Right ventricle myocardium inferior (tissue), 1 donor: ENCODE measurements around the gene OR10A3. TPM values are rescaled to one million over a fixed set of nuclear protein-coding genes. Genes with fewer than 3 reads are reported as not detected.
"Not testable (repeated sequence)": the region's sequence is repeated elsewhere in the genome, so short reads cannot be mapped to it uniquely, and the experiment has no call there.

Experiments
- ATAC-seq: fragments of 200-7000 bp; cut with Tn5 transposase; one replicate; pipeline ENCODE4 v1.9.1; 2020; ENCODE audit warnings: mild to moderate bottlenecking, moderate library complexity
- DNase-seq: peaks from one replicate; pipeline ENCODE4 v3.0.0; 2021; ENCODE audit errors: missing footprints
- intact Hi-C: fragments of 100-400 bp; cut with DNase I; formaldehyde crosslinking; loops from one replicate; pipeline ENCODE4 v1.11.0; 2022
- long read RNA-seq: library from polyadenylated mRNA; unstranded; transcript quantifications from one replicate; pipeline ENCODE4 v2.0.0, GENCODE V29; 2021
- total RNA-seq: library from RNA; stranded (reverse); fragmentation: NEBNext Ultra II Directional; extraction: Animal tissue kit (Norgen Biotek cat#: 25700); gene quantifications from one replicate; pipeline ENCODE4 v1.2.1, GENCODE V29; 2021
- donor health status: DM: no; HTN: yes; CAD: no; lungs with severe emphysema.

OR10A3 gene, protein sequence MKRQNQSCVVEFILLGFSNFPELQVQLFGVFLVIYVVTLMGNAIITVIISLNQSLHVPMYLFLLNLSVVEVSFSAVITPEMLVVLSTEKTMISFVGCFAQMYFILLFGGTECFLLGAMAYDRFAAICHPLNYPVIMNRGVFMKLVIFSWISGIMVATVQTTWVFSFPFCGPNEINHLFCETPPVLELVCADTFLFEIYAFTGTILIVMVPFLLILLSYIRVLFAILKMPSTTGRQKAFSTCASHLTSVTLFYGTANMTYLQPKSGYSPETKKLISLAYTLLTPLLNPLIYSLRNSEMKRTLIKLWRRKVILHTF
- not detected for total RNA-seq
- long read RNA-seq: 0 reads

DNA sequence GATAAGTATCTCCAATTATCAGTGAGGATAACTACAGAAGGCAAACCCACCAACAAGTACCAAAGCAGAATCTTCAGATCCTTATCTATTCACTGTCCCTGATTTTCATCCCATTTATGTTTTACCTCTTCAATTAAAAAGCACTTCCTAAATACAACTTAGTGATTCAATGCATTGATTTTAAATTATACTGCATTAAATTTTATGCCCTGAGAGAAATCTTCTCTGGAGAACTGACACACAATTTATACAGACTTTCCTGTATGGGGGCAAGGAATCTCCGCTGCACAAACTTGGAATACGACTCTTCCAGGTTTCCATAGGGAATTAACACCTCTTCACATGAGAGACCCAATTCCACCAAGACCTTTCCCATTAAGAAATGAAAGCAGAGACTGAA lies at the start of gene OR10A3:
OR10A3 (minus strand) TSS at position 101 of the 400 bp plus-strand sequence. CDS start 2,188 bp downstream, outside the sequence.
- intact Hi-C loops: no loop called here
- DNase-seq: no peak
- no peak for ATAC-seq

DNA sequence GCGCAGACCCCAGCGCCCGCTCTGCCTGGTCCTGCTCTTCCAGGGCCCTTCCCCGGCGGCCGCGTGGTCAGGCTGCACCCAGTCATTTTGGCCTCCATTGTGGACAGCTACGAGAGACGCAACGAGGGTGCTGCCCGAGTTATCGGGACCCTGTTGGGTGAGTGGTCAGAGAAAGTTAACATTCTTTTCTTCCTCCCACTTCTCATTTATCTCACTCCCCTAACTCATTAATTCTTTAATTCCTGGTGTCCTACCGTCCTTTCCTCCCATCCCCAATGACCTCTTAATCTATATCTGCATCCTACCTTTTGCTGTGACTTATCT lies 46.0 kb upstream of the OR10A3 start:
- ATAC-seq, DNase-seq: not testable (repeated sequence)
- intact Hi-C loops: loop anchor here (2.0 kb wide), 2 partner anchors 95 to 889 kb away; no protein-coding TSS in a partner anchor

DNA sequence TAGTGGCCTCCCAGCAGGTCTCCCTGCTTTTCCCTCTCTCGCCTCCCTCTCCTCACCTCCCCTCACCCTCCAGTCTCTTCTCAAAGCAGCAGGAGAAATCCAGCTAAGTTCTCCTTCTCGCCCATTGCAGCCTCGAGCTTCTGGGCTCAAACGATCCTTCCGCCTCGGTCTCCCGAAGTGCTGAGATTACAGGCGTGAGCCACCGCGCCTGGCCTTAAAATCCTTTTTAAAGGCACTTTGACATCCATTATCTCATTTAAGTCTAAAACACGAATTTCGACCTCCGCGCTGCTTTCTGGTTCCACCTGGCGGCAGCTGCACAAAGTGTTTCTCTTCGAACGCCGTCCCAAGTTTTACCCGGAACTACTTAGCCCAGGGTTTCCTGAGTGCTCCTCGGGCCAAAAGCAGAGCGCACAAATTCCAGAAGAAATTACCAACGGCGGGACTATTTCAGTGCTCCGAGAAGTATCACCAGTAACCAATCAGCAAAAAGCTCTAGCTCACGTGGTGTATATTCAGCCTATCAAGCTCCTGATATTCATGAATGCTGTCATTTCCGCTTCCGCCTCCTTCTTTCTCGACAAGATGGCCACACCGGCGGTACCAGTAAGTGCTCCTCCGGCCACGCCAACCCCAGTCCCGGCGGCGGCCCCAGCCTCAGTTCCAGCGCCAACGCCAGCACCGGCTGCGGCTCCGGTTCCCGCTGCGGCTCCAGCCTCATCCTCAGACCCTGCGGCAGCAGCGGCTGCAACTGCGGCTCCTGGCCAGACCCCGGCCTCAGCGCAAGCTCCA lies 45.5 kb upstream of the OR10A3 start, which contains the start of gene EIF3F:
EIF3F (plus strand) TSS at position 570 of the 792 bp plus-strand sequence; CDS start at position 586, 16 bp downstream.
- intact Hi-C loops: loop anchor here (2.0 kb wide), 2 partner anchors 94 to 888 kb away; no protein-coding TSS in a partner anchor
- DNase-seq (peak; percentile 89), ATAC-seq (peak; percentile 100)

DNA sequence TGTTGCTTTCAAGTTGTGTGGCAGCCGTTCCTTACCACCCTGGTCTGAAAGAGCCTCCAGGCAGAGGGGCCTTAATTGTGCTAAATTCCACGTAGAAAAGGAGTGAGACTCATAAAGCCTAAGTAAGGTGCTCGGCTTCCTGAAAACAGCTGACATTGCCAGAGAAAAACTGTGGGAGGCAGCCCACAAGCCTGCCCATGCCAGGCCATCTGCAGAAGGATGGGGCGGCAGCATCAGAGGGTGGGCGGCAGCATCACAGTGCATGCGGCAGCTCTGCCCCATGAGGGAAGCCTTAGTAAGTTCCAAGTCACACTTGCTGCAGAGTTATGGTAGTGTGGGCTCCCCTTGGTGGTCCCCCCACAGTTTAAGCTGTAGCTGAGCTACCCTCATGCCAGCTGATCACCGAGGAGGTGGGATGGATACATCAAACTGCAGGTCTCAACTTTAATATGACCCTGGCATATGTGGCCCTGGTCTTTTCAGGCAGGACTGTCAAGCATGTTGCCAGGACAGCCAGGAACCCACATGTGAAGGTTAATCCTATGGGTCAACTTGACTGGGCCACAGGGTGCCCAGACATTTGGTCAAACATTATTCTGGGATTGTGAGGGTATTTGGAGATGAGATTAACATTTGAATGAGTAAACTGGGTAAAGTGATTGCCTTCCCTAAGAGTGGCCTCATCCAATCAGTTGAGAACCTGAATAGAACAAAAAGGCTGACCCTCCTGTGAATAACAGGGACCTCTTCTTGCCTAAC lies 42.5 kb upstream of the OR10A3 start:
- no peak for ATAC-seq
- no peak for DNase-seq
- intact Hi-C loops: no loop called here

DNA sequence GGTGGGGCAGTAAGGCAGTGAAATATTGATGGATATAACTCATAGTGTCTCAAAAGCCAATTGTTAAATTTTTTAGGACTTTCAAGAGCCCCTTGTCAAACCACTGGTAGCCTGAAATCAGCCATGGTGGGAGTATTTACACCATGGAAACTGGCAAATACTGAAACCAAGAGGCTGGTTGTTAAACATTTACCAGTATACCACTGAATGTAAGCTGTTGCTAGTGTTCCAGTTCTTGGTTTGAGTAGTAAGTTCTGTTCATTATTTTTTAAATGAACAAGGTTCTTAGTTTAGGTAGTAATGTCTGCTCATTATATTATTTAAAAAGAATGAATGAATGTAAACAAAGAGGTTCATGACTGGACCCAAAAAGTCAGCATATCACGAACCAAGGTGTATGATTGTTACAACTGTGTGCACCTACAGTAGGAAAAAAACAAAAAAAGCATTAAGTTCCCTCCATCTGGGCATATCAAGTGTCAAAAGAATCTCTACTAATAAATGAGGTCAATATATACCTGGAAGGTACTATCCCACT lies 41.1 kb upstream of the OR10A3 start:
- intact Hi-C loops: no loop called here
- ATAC-seq (no peak), DNase-seq (no peak)

DNA sequence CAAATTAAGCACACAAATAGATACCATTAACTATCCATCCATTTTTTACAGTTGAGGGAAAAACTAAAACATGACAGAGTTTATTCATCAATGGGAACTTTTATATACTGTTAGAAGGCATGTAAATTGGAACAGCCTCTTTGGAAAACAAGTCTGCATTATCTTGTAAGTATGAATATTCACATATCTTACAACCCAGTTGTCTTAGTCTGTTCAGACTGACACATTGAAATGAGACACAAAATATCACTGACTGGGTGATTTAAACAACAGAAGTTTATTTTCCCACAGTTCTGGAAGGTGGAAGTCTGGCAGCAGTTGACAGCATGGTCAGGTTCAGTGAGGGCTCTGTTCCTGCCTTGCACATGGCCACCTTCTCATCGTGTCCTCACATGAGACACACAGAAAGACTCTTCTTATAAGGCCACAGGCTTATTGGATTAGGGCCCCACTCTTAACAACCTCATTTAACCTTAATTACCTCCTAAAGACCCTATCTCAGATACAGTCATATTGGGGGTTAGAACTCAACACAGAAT lies 40.2 kb upstream of the OR10A3 start:
- intact Hi-C loops: no loop called here
- DNase-seq: no peak
- no peak for ATAC-seq

DNA sequence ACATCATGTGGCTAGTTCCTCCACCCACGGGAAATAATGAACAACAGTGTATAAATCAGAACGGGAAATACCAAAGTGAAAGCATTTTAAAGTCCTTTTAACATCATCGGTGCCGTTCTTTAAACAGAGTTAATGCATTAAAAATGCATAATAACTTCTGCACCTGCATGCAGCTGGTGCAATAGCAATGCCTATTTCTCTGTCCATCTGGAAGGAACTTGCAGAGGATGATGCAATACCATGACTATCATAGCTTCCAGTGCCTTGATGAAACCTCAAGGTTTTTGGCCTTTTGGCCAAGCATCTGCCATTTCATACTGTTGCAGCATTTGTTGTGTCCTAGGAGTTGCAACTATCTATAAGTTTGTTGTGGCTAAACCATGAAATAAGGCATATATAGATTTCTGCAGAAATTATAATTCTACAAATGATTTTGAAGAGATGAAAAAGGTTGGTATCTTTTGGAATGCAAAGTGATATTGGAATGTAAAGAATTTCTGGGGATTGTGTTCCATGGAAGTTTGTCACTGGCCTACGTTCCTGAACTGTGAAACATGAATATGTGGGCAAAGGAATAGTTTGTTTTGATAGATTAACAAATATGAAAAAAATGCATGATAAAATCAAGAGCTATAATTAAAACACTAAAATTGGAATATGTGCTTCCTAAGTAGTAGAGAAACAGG lies 35.9 kb upstream of the OR10A3 start:
- ATAC-seq (no peak), DNase-seq (no peak)
- intact Hi-C loops: no loop called here

DNA sequence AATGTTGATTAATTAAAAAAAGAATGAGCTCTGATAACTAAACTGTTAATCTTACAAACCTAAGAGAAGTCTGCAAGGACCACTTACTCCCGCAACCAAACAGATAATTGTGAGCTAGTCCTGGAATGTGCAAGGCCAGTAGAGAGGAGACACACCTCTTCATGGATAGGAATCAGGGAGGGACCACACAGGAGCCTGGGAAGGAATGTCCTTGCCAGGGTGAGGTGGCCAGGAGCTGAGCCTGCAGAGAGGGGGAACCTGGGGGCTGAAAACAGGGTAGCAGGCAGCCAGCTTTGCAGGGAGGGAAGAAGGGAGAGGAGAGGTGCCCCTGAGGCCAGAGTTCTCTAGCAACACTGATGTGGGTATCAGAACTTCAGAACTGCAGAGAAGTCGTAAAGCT lies 33.2 kb upstream of the OR10A3 start:
- intact Hi-C loops: no loop called here
- ATAC-seq (no peak), DNase-seq (no peak)

DNA sequence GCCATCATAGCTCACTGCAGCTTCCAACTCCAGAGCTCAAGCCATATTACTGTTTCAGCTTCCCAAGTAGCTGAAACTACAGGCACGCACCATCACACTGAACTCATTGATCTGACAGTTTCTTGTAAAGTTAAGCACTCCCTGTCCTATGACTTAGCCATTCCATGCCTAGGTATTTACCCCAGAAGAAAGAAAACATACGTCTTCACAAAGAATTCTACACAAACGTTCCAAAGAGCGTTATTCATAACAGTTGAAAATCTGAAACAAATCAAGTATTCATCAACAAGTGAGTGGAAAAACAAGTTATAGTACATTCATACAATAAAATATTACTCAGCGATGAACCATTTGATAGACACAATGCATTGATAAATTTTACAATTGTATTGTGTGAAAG lies 31.5 kb upstream of the OR10A3 start:
- DNase-seq (no peak), ATAC-seq (no peak)
- intact Hi-C loops: no loop called here

DNA sequence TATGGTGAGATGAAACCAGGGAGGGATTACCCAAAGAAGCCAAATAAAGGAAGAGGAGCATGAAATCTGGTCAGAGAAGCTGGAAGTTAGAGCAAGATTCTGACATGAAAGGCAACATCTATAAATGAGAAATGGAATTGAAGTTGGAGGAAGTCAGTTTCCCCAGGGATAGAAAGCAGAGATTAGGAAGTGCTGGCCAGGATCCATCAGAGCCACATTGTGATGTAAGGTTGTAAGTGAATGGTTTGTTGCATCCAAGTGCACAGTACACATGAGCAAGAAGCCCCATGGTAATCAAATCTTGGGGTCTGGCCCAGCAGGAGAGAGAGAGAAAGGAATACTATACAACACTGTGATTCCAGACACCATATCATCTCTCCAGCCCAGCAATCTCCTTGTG lies 30.3 kb upstream of the OR10A3 start:
- intact Hi-C loops: no loop called here
- DNase-seq (no peak), ATAC-seq (no peak)

DNA sequence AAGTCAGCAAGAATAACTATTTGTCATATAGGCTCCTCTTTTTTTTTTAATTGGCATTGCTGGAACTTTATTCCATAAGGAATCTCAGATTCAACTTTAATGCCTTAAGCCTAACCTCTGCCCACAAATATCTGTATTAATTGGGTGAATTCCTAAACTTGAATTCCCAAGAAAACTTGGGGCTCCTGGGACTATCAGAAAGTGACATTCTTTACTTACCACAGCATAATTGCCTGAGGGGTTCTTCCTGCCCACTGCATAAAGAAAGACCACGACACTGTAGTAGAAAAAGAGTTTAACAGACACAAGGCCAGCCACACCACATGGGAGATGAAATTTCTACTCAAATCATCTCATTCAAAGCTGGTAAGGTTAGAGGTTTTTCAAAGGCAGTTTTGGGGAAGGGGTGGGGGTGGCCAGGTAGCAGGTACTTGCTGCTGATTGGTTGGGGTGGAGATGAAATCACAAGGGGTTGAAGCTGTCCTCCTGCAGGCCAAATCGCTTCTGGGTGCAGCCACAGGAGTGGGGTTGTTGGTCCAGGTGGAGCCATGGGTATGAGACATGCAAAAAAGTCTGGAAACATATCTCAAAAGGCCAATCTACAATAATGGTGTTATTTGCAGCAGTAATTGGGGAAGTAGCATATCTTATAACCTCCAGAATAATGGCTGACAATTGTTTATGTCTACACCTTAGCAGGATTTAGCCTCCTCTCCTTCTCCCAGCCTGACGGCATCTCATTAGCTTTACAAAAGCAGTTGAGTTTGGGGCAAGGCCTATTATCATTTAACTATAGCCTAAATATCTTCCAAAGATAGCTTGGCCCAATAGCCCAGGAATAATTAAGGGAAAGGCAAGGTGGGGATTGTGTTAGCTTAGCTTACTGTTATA lies 28.5 kb upstream of the OR10A3 start:
- intact Hi-C loops: no loop called here
- ATAC-seq (no peak), DNase-seq (no peak)

DNA sequence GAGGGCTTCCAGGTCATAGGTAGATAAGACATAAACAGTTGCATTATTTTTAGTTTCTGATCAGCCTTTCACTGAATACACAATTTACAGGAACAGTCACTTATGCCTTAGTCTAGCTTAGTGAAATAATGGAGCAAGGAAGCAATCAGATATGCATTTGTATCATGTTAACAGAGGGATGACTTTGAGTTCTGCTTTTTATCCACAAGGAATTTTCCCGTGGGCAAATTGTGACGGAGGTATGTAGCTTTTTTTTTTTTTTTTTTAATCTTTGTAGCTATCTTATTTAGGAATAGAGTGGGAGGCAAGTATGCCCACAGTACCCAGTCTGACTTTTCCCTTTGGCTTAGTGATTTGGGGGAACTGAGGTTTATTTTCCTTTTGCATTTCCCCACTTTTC lies 27.2 kb upstream of the OR10A3 start:
- ATAC-seq (no peak), DNase-seq (no peak)
- intact Hi-C loops: no loop called here

DNA sequence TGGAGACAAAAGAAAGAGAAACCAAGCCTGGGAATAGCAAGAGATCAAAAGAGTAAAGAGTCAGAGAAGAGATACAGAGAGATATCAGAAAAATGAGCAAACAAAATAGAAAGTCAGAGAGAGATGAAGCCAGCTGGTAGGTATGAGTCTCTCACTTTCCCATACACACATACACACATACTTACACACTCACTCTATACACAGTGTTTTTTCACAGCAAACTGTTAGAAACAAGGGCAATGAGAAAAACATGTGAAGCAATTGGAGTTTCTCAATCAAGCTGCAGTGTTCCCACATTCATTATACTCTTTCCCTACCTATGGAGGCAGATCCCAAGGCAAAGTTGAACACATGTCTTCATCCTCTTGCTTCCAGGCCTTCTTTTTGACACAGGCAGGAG lies 26.3 kb upstream of the OR10A3 start:
- DNase-seq: no peak
- no peak for ATAC-seq
- intact Hi-C loops: no loop called here

DNA sequence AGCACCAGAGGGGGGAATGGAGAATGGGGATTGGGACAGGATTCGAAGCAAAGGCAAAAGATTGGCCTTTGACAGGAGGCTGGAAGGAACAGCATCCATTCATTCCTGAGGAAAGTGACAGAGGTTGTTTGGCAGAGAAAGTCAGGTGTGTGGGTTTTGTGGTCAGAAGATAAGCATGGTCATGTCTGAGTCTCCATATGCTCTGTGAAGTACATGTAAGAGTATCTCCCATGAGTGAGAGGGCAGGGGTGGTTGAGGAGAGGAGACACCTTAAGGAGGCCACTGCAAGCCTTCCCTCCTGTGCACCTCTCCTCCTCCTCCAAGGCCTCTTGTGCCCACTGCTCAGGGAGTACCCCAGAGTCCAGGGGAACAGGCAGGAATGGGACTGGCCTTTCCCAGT lies 25.6 kb upstream of the OR10A3 start:
- intact Hi-C loops: no loop called here
- ATAC-seq (no peak), DNase-seq (no peak)

DNA sequence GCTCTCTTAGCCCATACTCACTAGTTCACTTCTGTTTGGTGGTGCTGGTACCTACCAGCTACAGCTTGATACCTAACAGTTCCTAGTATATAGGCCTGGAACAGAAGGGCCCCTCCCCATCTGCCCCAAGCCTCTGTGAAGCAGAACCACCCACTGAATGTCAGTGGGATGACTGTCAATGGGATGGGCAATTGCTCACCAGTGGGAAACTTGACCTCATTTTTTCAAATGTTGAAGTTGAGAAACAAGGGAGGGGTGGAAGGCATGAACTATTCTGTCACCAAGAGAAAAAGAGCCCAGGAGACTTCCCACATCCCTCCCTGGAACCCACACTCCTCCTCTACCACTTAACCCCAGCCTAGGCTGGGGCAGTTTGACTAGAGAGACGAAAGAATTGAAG lies 23.9 kb upstream of the OR10A3 start, which contains the start of gene NLRP10:
NLRP10 (minus strand) TSS at position 62 of the 400 bp plus-strand sequence. CDS start 1,952 bp downstream, outside the sequence.
- ATAC-seq (no peak), DNase-seq (no peak)
- intact Hi-C loops: no loop called here

DNA sequence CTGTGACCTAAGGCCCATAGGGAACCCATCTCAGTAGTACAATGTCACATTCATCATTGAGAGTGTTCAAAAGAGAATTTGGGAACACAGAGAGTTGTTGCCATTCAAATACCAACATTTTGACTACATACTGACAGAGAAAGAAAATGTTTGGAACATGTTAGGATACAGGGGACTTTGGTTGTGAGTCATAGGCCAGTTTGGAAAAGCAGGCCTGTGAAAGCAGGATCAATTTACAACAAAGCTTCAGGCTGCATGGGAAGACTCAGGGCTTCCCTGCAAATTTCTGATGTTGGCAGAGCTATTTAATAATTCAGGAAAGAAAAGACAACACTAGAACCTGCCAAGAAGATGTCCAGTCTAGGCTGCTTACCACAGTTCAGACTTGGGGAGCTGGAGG lies 23.4 kb upstream of the OR10A3 start:
- ATAC-seq (no peak), DNase-seq (no peak)
- intact Hi-C loops: no loop called here

DNA sequence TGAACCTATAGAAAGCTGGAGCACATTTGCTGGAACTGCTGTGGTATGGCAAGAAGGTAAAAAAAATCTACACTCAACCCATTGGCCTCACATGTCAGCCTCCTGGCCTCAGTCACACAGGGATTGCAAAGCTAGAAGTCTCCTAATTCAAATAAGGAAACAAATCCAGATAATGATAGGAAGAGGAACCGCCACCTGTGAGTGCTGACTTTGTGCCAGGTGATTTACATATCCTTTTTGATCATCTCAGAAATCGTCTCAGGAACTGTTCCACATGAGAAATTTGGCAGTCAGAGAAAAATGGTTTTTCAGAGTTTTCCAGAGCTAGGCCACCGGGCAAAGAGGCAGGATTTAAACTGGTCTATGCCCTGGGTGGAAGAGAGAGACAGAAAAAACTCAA lies 22.8 kb upstream of the OR10A3 start:
- intact Hi-C loops: no loop called here
- no peak for ATAC-seq
- DNase-seq: no peak
